Astrocyte (in vitro differentiated cells and primary cell): Measurements from ENCODE around the gene ERCC6L. TPM values are rescaled to one million over a fixed set of nuclear protein-coding genes. Genes with fewer than 3 reads are reported as not detected.

Source experiments
- DNase-seq: peaks from one replicate; pipeline ENCODE4 v3.0.0-alpha.2; 2010; ENCODE audit warnings: low read depth
- FAIRE-seq: peaks from 2 replicates; lab custom pipeline; 2011; peaks lifted over from hg19 to GRCh38; lab: Jason Lieb, UNC
- H2AFZ ChIP-seq: 2 replicates; pipeline ENCODE4 v1.6.0; 2012; ENCODE audit warnings: low read depth, low read length, inconsistent platforms
- H3K27ac ChIP-seq: 2 replicates; pipeline ENCODE4 v1.5.1; 2011; ENCODE audit warnings: low read depth, low read length, inconsistent platforms
- H3K27me3 ChIP-seq: 2 replicates; pipeline ENCODE4 v1.6.0; 2011; ENCODE audit warnings: low read length, inconsistent platforms; ENCODE audit not compliant: insufficient read depth
- H3K36me3 ChIP-seq: 2 replicates; pipeline ENCODE4 v1.5.1; 2011; ENCODE audit warnings: low read length, inconsistent platforms; ENCODE audit not compliant: insufficient read depth
- H3K4me1 ChIP-seq: 2 replicates; pipeline ENCODE4 v1.5.1; 2011; ENCODE audit warnings: low read length, inconsistent platforms; ENCODE audit not compliant: insufficient read depth
- H3K4me2 ChIP-seq: 2 replicates; pipeline ENCODE4 v1.6.0; 2012; ENCODE audit warnings: low read length, inconsistent platforms
- H3K4me3 ChIP-seq: 2 replicates; pipeline ENCODE4 v1.5.1; 2011; ENCODE audit warnings: low read depth, mild to moderate bottlenecking, low read length, inconsistent platforms; ENCODE audit not compliant: insufficient read depth
- H3K79me2 ChIP-seq: 2 replicates; pipeline ENCODE4 v1.6.0; 2012; ENCODE audit warnings: mild to moderate bottlenecking, low read length, inconsistent platforms; ENCODE audit not compliant: insufficient read depth
- H3K9ac ChIP-seq: 2 replicates; pipeline ENCODE4 v1.6.0; 2012; ENCODE audit warnings: mild to moderate bottlenecking, low read length, inconsistent platforms
- H3K9me3 ChIP-seq: 2 replicates; pipeline ENCODE4 v1.5.1; 2012; ENCODE audit warnings: low read depth, mild to moderate bottlenecking, low read length, inconsistent platforms; ENCODE audit not compliant: insufficient read depth
- H4K20me1 ChIP-seq: 2 replicates; pipeline ENCODE4 v1.6.0; 2012; ENCODE audit warnings: low read length, inconsistent platforms; ENCODE audit not compliant: insufficient read depth
- H3K27ac Mint-ChIP-seq: one replicate; pipeline ENCODE4 v1.8.0; 2021; ENCODE audit warnings: mild to moderate bottlenecking, mixed read lengths; ENCODE audit not compliant: unreplicated experiment
- H3K27me3 Mint-ChIP-seq: one replicate; pipeline ENCODE4 v1.8.0; 2021; ENCODE audit warnings: low read depth, mixed read lengths; ENCODE audit not compliant: unreplicated experiment
- H3K36me3 Mint-ChIP-seq: one replicate; pipeline ENCODE4 v1.8.0; 2021; ENCODE audit warnings: low read depth, mixed read lengths; ENCODE audit not compliant: unreplicated experiment
- H3K4me1 Mint-ChIP-seq: one replicate; pipeline ENCODE4 v1.8.0; 2021; ENCODE audit warnings: low read depth, mixed read lengths; ENCODE audit not compliant: unreplicated experiment
- H3K4me3 Mint-ChIP-seq: one replicate; pipeline ENCODE4 v1.8.0; 2021; ENCODE audit warnings: mild to moderate bottlenecking, moderate library complexity, mixed read lengths; ENCODE audit not compliant: unreplicated experiment
- H3K9me3 Mint-ChIP-seq: one replicate; pipeline ENCODE4 v1.8.0; 2021; ENCODE audit warnings: mild to moderate bottlenecking, mixed read lengths; ENCODE audit not compliant: unreplicated experiment
- EZH2 ChIP-seq: IDR thresholded peaks from 2 replicates; pipeline ENCODE4 v1.6.1; 2012; ENCODE audit warnings: mild to moderate bottlenecking, low read length, inconsistent platforms; ENCODE audit not compliant: insufficient read depth
- total RNA-seq: library from RNA; stranded (reverse); gene quantifications from 2 replicates; pipeline ENCODE4 v1.2.1, GENCODE V29; 2021
- TF ChIP-seq, protein P1 (sequence below): IDR thresholded peaks from 2 replicates; pipeline ENCODE4 v1.5.1; 2011; ENCODE audit warnings: low read depth, mild to moderate bottlenecking, inconsistent platforms, low read length, moderate library complexity; ENCODE audit not compliant: insufficient read depth

Gene ERCC6L
- total RNA-seq, 1 donor from 2014 or later = 1.0 TPM

DNA sequence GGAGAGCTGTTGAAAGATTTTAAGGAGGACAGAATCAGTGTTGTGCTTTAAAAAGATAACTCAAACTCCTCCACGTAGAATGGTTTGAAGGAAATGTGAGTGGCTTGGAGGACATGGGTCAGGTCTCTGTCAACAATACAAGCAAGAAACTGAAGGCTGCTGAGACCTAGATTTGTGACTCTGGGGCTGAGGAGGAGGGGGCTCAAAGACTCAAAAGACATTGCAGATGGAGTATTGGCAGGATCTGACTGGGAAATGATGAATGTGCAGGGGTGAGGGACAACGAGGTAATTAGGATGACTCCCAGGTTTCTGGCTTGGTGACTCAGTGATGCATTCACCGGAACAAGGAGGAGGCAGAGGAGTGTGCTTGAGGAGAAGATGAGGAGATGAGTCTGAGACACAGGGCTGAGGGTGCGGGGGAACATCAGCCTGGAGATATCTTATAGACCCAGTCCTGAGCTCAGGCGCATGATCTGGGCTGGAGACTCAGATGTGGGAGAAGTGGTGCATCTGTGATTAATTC is 41.6 kb upstream of the ERCC6L start:
- Histone ChIP-seq H3K9me3 (no peaks in the 10 kb centered on the region), H3K4me3 (no peak overlapping the region), H3K27ac (no peak overlapping the region), H3K27me3 (no peaks in the 10 kb centered on the region), H3K79me2 (peaks cover 17% of the 10 kb centered on the region), H3K4me2 (no peak overlapping the region), H2AFZ (peak overlapping the region; percentile 47), H3K36me3 (no peaks in the 10 kb centered on the region), H4K20me1 (peaks cover 11% of the 10 kb centered on the region), H3K9ac (no peak overlapping the region), H3K4me1 (peaks cover 4% of the 10 kb centered on the region)
- peaks cover 5% of the 10 kb centered on the region for H3K4me1 Mint-ChIP-seq
- H3K9me3 Mint-ChIP-seq = no peaks in the 10 kb centered on the region
- no peak overlapping the region for H3K27ac Mint-ChIP-seq
- no peak for TF ChIP-seq EZH2
- TF ChIP-seq, protein P1, sequence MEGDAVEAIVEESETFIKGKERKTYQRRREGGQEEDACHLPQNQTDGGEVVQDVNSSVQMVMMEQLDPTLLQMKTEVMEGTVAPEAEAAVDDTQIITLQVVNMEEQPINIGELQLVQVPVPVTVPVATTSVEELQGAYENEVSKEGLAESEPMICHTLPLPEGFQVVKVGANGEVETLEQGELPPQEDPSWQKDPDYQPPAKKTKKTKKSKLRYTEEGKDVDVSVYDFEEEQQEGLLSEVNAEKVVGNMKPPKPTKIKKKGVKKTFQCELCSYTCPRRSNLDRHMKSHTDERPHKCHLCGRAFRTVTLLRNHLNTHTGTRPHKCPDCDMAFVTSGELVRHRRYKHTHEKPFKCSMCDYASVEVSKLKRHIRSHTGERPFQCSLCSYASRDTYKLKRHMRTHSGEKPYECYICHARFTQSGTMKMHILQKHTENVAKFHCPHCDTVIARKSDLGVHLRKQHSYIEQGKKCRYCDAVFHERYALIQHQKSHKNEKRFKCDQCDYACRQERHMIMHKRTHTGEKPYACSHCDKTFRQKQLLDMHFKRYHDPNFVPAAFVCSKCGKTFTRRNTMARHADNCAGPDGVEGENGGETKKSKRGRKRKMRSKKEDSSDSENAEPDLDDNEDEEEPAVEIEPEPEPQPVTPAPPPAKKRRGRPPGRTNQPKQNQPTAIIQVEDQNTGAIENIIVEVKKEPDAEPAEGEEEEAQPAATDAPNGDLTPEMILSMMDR = no peak
- H3K4me3 Mint-ChIP-seq = no peak overlapping the region
- DNase-seq (no peak), FAIRE-seq (peak; percentile 56)
- H3K27me3 Mint-ChIP-seq = no peaks in the 10 kb centered on the region
- no peaks in the 10 kb centered on the region for H3K36me3 Mint-ChIP-seq

DNA sequence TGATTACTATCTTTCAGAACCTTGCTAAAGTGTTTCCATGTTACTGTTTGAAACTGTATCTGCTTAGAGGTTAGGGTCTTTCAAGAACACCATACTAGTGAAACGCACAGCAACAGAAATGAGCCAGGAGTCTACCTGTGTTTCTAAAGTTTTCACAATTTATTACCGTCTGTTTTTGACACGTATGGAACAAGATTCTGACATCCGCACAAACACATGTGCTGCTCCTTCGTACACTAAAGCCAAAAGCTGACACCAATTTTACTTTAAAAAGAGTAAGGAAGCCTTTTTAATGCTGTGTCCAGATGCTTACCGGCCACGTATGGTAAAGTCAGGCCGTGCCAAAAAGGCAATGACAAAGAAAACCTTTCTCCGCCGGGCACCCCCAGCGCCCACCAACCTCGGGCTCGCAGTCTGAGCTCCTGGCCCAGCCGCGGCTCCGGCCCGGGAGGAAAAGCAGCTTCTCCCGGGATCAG is 37.7 kb upstream of the ERCC6L start:
- H3K4me2 ChIP-seq = peak overlapping the region; percentile 84
- TF ChIP-seq, protein P1 = no peak
- no peak for TF ChIP-seq EZH2
- peak overlapping the region; percentile 95 for H3K9ac ChIP-seq
- H3K27me3 ChIP-seq = no peaks in the 10 kb centered on the region
- H3K4me3 Mint-ChIP-seq = peak overlapping the region; percentile 89
- no peaks in the 10 kb centered on the region for H3K27me3 Mint-ChIP-seq
- peaks cover 31% of the 10 kb centered on the region for H3K4me1 Mint-ChIP-seq
- H3K27ac ChIP-seq = peak overlapping the region; percentile 75
- H4K20me1 ChIP-seq = peaks cover 50% of the 10 kb centered on the region
- H3K79me2 ChIP-seq = peaks cover 48% of the 10 kb centered on the region
- H2AFZ ChIP-seq = no peak overlapping the region
- peak overlapping the region; percentile 88 for H3K4me3 ChIP-seq
- DNase-seq = no peak
- peaks cover 31% of the 10 kb centered on the region for H3K36me3 ChIP-seq
- H3K4me1 ChIP-seq = peaks cover 37% of the 10 kb centered on the region
- peak overlapping the region; percentile 83 for H3K27ac Mint-ChIP-seq
- no peak for FAIRE-seq
- peaks cover 22% of the 10 kb centered on the region for H3K36me3 Mint-ChIP-seq
- no peaks in the 10 kb centered on the region for H3K9me3 Mint-ChIP-seq
- no peaks in the 10 kb centered on the region for H3K9me3 ChIP-seq

DNA sequence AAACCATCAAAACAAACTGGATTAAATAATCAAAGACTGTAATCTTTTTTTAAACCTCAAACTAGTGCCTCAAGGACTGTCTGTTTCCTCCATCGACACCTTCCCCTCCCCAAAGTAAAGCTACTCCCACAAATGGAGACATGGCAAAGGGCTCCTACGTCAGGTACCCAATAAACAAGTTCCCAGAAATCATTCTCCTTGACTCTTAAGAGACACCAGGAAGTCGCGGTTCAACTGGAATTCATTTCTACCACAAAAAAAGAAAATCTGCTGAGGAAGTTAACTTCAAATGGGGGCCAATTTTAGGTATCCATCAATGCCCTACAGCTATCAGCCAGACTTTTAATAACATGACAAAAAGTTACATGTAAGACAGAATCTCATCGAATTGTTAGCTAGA is 35.7 kb upstream of the ERCC6L start:
- Mint-ChIP-seq H3K27me3 (no peaks in the 10 kb centered on the region), H3K4me3 (peak overlapping the region; percentile 89), H3K27ac (no peak overlapping the region), H3K36me3 (peaks cover 25% of the 10 kb centered on the region), H3K9me3 (no peaks in the 10 kb centered on the region), H3K4me1 (peaks cover 31% of the 10 kb centered on the region)
- no peaks in the 10 kb centered on the region for H3K9me3 ChIP-seq
- H3K27me3 ChIP-seq = no peaks in the 10 kb centered on the region
- H3K9ac ChIP-seq = peak overlapping the region; percentile 95
- FAIRE-seq (no peak), DNase-seq (peak; percentile 35)
- peaks cover 64% of the 10 kb centered on the region for H4K20me1 ChIP-seq
- no peak overlapping the region for H2AFZ ChIP-seq
- peak overlapping the region; percentile 33 for H3K27ac ChIP-seq
- peaks cover 48% of the 10 kb centered on the region for H3K79me2 ChIP-seq
- peaks cover 50% of the 10 kb centered on the region for H3K4me1 ChIP-seq
- peak overlapping the region; percentile 88 for H3K4me3 ChIP-seq
- peaks cover 36% of the 10 kb centered on the region for H3K36me3 ChIP-seq
- H3K4me2 ChIP-seq = peak overlapping the region; percentile 84
- no peak for TF ChIP-seq EZH2
- TF ChIP-seq, protein P1 = no peak
